ENCODE measurements around the gene TASOR.
"Not testable (repeated sequence)": the region's sequence is repeated elsewhere in the genome, so short reads cannot be mapped to it uniquely, and the experiment has no call there.

The TASOR gene, protein sequence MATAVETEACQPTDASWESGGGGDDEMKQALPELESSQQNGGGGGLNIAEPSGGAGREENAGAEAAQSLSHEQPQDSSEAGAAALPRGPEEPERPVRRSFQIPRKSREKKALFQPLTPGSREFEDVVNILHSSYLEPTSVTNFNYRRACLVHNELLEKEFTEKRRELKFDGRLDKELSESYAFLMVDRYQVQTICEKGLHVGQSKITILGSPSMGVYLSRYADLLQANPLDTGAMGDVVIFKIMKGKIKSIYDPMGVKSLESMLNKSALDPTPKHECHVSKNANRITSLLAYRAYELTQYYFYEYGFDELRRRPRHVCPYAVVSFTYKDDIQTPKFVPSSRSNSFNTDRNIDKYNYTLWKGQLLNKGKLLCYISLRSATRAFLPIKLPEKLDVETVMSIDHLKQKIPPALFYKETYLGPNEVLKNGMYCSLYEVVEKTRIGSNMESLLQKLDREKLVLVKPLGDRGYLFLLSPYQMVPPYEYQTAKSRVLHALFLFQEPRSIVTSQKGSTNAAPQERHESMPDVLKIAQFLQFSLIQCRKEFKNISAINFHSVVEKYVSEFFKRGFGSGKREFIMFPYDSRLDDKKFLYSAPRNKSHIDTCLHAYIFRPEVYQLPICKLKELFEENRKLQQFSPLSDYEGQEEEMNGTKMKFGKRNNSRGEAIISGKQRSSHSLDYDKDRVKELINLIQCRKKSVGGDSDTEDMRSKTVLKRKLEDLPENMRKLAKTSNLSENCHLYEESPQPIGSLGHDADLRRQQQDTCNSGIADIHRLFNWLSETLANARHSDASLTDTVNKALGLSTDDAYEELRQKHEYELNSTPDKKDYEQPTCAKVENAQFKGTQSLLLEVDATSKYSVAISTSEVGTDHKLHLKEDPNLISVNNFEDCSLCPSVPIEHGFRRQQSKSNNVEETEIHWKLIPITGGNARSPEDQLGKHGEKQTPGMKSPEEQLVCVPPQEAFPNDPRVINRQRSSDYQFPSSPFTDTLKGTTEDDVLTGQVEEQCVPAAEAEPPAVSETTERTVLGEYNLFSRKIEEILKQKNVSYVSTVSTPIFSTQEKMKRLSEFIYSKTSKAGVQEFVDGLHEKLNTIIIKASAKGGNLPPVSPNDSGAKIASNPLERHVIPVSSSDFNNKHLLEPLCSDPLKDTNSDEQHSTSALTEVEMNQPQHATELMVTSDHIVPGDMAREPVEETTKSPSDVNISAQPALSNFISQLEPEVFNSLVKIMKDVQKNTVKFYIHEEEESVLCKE (N-terminal part only)

DNA sequence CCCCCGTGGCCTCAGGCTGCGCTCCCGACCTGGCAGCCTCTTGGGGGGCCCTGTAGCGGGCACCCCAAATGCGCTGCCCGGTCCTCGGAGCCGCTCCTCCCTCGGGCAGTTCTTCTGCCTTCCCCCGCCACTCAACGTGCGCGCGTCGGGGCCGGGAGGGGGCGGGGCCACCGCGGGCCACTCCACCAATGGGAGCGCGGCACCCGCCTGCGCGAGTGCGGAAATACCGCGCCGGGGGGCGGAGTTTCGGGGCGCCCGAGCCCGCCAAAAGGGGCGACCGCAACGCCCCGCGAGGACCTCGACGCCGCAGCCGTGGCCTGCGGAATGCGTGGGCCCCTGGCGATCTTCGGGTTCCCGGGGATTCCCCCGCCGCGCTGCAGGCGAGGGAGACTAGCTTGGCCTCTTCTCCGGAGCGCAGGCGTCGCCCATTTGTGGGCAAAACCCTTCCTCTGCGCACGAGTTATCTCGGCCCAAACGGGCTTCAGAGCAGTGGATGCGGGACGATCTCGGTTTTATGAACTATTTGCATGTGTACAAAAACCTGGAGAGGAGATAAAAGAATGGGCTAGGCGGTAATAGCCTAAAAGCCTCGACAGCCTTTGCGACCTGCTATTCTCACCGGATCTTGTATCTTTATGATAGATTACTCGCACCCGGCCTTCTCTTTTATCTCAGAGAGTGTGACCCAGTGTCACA lies at the start of gene TASOR:
TSS of gene TASOR (minus strand) at position 144 of the 696 bp plus-strand sequence. CDS start 259 bp downstream, outside the sequence.
- H3K4me3 ChIP-seq (ENCODE audit: low read depth in 1 of 2, low read length in 2 of 2): peak within 1 kb of the TSS; percentile 91 to 92
- no peaks in the 10 kb centered on the region for H3K27me3 ChIP-seq (ENCODE audit: control insufficient read depth in 1 of 2, insufficient read depth in 2 of 2, low read length in 2 of 2)
- H3K9me3 ChIP-seq (ENCODE audit: control insufficient read depth in 1 of 2, low read length in 2 of 2): no peaks in the 10 kb centered on the region
- peak within 1 kb of the TSS; percentile 99 for H3K27ac ChIP-seq (ENCODE audit: low read depth, low read length)
- H3K36me3 ChIP-seq (ENCODE audit: control insufficient read depth in 1 of 2, insufficient read depth in 2 of 2, low read length in 2 of 2): no peaks in the 10 kb centered on the region
- peaks cover 15 to 18% of the 10 kb centered on the region in 2 donors for H3K4me1 ChIP-seq (ENCODE audit: control insufficient read depth in 1 of 2, insufficient read depth in 2 of 2, low read length in 2 of 2)
- H3K9ac ChIP-seq (ENCODE audit: low read depth in 1 of 2, low read length in 2 of 2): peak within 1 kb of the TSS; percentile 91 to 92

DNA sequence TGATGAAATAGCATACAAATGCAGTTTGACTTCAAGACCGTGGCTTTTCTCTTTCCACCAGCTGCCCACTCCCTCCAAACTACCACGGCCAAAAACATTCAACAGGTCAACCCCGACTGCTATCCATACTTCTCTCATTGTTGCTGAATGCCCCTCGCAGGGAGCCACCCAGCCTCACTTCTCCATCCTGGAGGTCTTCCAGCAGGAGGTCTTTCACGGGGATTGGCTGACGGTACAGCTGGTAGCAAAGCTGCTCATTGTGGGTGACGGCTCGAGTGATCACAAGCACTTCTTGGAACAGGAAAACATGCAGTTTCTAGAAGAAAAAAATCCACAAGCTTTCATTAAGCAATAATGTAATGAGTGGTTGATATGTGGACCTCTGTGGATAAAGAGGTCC lies 49.0 kb upstream of the TASOR start:
- H3K9me3 ChIP-seq (ENCODE audit: control insufficient read depth in 1 of 2, low read length in 2 of 2): no peaks in the 10 kb centered on the region
- no peaks in the 10 kb centered on the region for H3K4me1 ChIP-seq (ENCODE audit: control insufficient read depth in 1 of 2, insufficient read depth in 2 of 2, low read length in 2 of 2)
- no peak overlapping the region for H3K27ac ChIP-seq (ENCODE audit: low read depth, low read length)
- H3K36me3 ChIP-seq (ENCODE audit: control insufficient read depth in 1 of 2, insufficient read depth in 2 of 2, low read length in 2 of 2): peaks cover 4 to 27% of the 10 kb centered on the region in 2 donors
- H3K27me3 ChIP-seq (ENCODE audit: control insufficient read depth in 1 of 2, insufficient read depth in 2 of 2, low read length in 2 of 2): no peaks in the 10 kb centered on the region
- no peak overlapping the region for H3K9ac ChIP-seq (ENCODE audit: low read depth in 1 of 2, low read length in 2 of 2)
- H3K4me3 ChIP-seq (ENCODE audit: low read depth in 1 of 2, low read length in 2 of 2): no peak overlapping the region

DNA sequence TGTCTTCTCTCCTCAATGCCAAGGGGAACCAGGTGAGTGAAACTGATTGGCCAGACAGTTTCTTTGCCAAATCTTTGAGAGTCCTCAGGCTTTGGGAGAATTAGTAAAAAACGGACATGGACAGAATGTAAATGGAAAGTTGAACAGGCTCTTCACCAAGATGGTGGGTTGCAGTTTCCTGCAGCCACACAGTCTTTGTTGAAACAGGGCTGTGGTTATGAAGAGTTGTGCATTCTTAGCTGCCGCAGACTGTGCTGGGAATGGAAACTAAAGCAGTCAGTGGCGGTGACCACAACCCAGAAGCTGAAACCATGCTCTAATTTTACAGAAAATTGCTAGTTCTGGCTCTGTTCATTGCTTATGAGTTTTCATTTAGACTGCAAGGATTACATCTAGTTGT lies 42.1 kb upstream of the TASOR start:
- no peak overlapping the region for H3K4me3 ChIP-seq (ENCODE audit: low read depth in 1 of 2, low read length in 2 of 2)
- H3K36me3 ChIP-seq (ENCODE audit: control insufficient read depth in 1 of 2, insufficient read depth in 2 of 2, low read length in 2 of 2): peaks cover 0 to 12% of the 10 kb centered on the region in 2 donors
- H3K27ac ChIP-seq (ENCODE audit: low read depth, low read length): no peak overlapping the region
- H3K9me3 ChIP-seq (ENCODE audit: control insufficient read depth in 1 of 2, low read length in 2 of 2): no peaks in the 10 kb centered on the region
- no peaks in the 10 kb centered on the region for H3K4me1 ChIP-seq (ENCODE audit: control insufficient read depth in 1 of 2, insufficient read depth in 2 of 2, low read length in 2 of 2)
- H3K9ac ChIP-seq (ENCODE audit: low read depth in 1 of 2, low read length in 2 of 2): no peak overlapping the region
- no peaks in the 10 kb centered on the region for H3K27me3 ChIP-seq (ENCODE audit: control insufficient read depth in 1 of 2, insufficient read depth in 2 of 2, low read length in 2 of 2)

DNA sequence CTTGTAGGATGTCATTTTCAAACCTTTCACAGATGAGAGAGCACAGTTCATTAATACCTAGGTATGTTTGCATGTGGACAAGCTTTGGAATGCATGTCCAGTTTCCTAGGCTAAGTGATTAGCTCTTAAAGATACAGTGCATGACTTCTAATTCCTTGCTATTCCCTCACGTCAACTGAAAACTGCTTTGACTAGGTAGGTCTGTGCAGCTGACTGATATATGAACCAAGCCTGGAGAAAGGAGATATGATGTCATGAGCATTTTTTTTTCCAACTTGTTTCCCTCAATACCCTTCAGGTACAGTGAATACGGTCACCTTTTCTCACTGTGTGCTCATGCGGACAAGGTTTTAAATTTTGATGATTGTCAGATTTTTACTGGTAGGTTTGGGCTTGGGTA lies 41.6 kb upstream of the TASOR start:
- Histone ChIP-seq H3K9ac (ENCODE audit: low read depth in 1 of 2, low read length in 2 of 2) (no peak overlapping the region), H3K4me3 (ENCODE audit: low read depth in 1 of 2, low read length in 2 of 2) (no peak overlapping the region), H3K36me3 (ENCODE audit: control insufficient read depth in 1 of 2, insufficient read depth in 2 of 2, low read length in 2 of 2) (peaks cover 0 to 12% of the 10 kb centered on the region in 2 donors), H3K9me3 (ENCODE audit: control insufficient read depth in 1 of 2, low read length in 2 of 2) (no peaks in the 10 kb centered on the region), H3K27ac (ENCODE audit: low read depth, low read length) (no peak overlapping the region), H3K4me1 (ENCODE audit: control insufficient read depth in 1 of 2, insufficient read depth in 2 of 2, low read length in 2 of 2) (no peaks in the 10 kb centered on the region), H3K27me3 (ENCODE audit: control insufficient read depth in 1 of 2, insufficient read depth in 2 of 2, low read length in 2 of 2) (no peaks in the 10 kb centered on the region)

DNA sequence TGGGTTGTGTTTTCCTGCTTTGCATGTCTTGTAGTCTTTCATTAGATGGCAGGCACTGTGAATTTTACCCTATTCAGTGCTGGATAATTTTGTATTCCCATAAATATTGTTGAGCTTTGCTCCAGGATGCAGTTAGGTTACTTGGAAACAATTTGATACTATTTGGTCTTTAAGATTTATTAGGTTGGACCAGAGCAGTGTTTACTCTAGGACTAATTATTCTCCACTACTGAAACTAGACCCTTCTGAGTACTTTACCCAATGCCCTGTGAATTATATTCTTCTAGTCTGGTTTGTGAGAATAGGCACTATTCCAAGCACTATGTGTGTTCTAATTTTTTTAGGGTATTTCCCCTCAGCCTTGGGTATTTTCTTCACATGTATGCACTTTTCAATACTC lies 37.8 kb upstream of the TASOR start:
- H3K9ac ChIP-seq (ENCODE audit: low read depth in 1 of 2, low read length in 2 of 2): no peak overlapping the region

DNA sequence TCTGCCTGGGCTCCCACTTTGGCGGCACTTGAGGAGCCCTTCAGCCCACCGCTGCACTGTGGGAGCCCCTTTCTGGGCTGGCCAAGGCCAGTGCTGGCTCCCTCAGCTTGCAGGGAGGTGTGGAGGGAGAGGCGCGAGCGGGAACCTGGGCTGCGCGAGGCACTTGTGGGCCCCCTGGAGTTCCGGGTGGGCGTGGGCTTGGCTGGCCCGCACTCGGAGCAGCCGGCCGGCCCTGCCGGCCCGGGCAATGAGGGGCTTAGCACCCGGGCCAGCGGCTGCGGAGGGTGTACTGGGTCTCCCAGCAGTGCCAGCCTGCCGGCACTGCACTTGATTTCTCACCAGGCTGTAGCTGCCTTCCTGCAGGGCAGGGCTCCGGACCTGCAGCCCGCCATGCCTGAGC lies 35.7 kb upstream of the TASOR start:
- not testable (repeated sequence) for H3K9me3 ChIP-seq (ENCODE audit: control insufficient read depth in 1 of 2, low read length in 2 of 2)

More for the DNA sequence above, 37.8 kb upstream of the TASOR start:
- no peaks in the 10 kb centered on the region for H3K4me1 ChIP-seq (ENCODE audit: control insufficient read depth in 1 of 2, insufficient read depth in 2 of 2, low read length in 2 of 2)
- no peaks in the 10 kb centered on the region for H3K36me3 ChIP-seq (ENCODE audit: control insufficient read depth in 1 of 2, insufficient read depth in 2 of 2, low read length in 2 of 2)
- H3K27me3 ChIP-seq (ENCODE audit: control insufficient read depth in 1 of 2, insufficient read depth in 2 of 2, low read length in 2 of 2): no peaks in the 10 kb centered on the region
- no peak overlapping the region for H3K4me3 ChIP-seq (ENCODE audit: low read depth in 1 of 2, low read length in 2 of 2)
- no peak overlapping the region for H3K27ac ChIP-seq (ENCODE audit: low read depth, low read length)
- H3K9me3 ChIP-seq (ENCODE audit: control insufficient read depth in 1 of 2, low read length in 2 of 2): no peaks in the 10 kb centered on the region

DNA sequence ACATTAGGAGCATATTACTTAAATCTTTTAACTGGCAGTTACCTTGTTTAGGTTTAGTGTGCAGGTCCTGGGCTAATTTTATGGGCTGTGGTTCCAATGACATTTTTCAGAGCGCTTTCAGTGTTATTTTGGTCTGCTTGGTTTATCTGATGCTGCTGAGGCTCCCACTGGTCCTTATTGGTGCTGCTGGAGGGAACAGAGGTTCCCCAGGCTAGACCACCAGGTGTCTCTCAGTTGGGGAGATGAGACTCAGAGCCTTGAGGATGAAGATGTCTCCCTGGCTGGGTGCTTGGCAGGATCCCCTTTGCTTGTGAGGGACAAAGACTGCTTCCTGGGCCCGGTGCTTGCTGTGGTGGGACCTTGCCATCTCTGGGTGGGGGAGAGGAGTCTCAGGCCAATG lies 28.3 kb upstream of the TASOR start:
- Histone ChIP-seq H3K27me3 (ENCODE audit: control insufficient read depth in 1 of 2, insufficient read depth in 2 of 2, low read length in 2 of 2) (no peaks in the 10 kb centered on the region), H3K4me1 (ENCODE audit: control insufficient read depth in 1 of 2, insufficient read depth in 2 of 2, low read length in 2 of 2) (no peaks in the 10 kb centered on the region), H3K4me3 (ENCODE audit: low read depth in 1 of 2, low read length in 2 of 2) (no peak overlapping the region), H3K9me3 (ENCODE audit: control insufficient read depth in 1 of 2, low read length in 2 of 2) (no peaks in the 10 kb centered on the region), H3K36me3 (ENCODE audit: control insufficient read depth in 1 of 2, insufficient read depth in 2 of 2, low read length in 2 of 2) (no peaks in the 10 kb centered on the region), H3K9ac (ENCODE audit: low read depth in 1 of 2, low read length in 2 of 2) (no peak overlapping the region), H3K27ac (ENCODE audit: low read depth, low read length) (no peak overlapping the region)

More for the DNA sequence above, 35.7 kb upstream of the TASOR start:
- not testable (repeated sequence) for H3K36me3 ChIP-seq (ENCODE audit: control insufficient read depth in 1 of 2, insufficient read depth in 2 of 2, low read length in 2 of 2); H3K9ac ChIP-seq (ENCODE audit: low read depth in 1 of 2, low read length in 2 of 2); H3K4me3 ChIP-seq (ENCODE audit: low read depth in 1 of 2, low read length in 2 of 2); H3K4me1 ChIP-seq (ENCODE audit: control insufficient read depth in 1 of 2, insufficient read depth in 2 of 2, low read length in 2 of 2); H3K27me3 ChIP-seq (ENCODE audit: control insufficient read depth in 1 of 2, insufficient read depth in 2 of 2, low read length in 2 of 2); H3K27ac ChIP-seq (ENCODE audit: low read depth, low read length)

DNA sequence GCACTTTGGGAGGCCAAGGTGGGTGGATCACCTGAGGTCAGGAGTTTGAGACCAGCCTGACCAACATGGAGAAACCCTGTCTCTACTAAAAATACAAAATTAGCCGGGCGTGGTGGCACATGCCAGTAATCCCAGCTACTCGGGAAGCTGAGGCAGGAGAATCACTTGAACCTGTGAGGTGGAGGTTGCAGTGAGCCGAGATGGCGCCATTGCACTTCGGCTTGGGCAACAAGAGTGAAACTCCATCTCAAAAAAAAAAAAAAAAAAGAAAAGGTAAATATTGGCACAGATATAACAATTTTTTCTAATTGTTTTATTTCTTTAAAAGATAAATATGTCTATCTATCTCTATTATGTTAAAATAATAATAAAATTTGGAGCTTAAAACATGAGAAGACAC lies 24.3 kb upstream of the TASOR start:
- H3K36me3 ChIP-seq (ENCODE audit: control insufficient read depth in 1 of 2, insufficient read depth in 2 of 2, low read length in 2 of 2); H3K4me3 ChIP-seq (ENCODE audit: low read depth in 1 of 2, low read length in 2 of 2); H3K27me3 ChIP-seq (ENCODE audit: control insufficient read depth in 1 of 2, insufficient read depth in 2 of 2, low read length in 2 of 2); H3K4me1 ChIP-seq (ENCODE audit: control insufficient read depth in 1 of 2, insufficient read depth in 2 of 2, low read length in 2 of 2); H3K9ac ChIP-seq (ENCODE audit: low read depth in 1 of 2, low read length in 2 of 2); H3K27ac ChIP-seq (ENCODE audit: low read depth, low read length); H3K9me3 ChIP-seq (ENCODE audit: control insufficient read depth in 1 of 2, low read length in 2 of 2): not testable (repeated sequence)

DNA sequence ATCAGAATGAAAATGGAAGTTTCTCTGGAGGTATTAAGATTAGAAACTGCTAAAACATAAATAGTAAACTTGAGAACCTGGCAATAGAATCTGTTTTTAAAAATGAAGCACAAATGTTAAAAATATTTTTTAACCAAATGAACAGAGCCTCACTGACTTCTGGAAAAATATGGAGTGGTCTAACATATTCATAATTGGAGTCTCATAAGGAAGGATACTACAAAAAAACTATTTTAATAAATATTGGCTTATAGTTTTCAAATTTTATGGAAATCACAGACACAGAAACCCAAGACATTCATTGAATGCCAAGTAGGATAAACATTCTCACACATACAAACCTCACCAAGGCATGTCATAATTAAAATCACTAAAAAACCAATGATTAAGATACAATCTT lies 23.6 kb upstream of the TASOR start:
- Histone ChIP-seq H3K4me1 (ENCODE audit: control insufficient read depth in 1 of 2, insufficient read depth in 2 of 2, low read length in 2 of 2) (no peaks in the 10 kb centered on the region), H3K4me3 (ENCODE audit: low read depth in 1 of 2, low read length in 2 of 2) (no peak overlapping the region), H3K9me3 (ENCODE audit: control insufficient read depth in 1 of 2, low read length in 2 of 2) (no peaks in the 10 kb centered on the region), H3K36me3 (ENCODE audit: control insufficient read depth in 1 of 2, insufficient read depth in 2 of 2, low read length in 2 of 2) (no peaks in the 10 kb centered on the region), H3K9ac (ENCODE audit: low read depth in 1 of 2, low read length in 2 of 2) (no peak overlapping the region), H3K27ac (ENCODE audit: low read depth, low read length) (no peak overlapping the region), H3K27me3 (ENCODE audit: control insufficient read depth in 1 of 2, insufficient read depth in 2 of 2, low read length in 2 of 2) (no peaks in the 10 kb centered on the region)
